ENCODE results near the gene MYOCOS. TPM values are rescaled to one million over a fixed set of nuclear protein-coding genes. Genes with fewer than 3 reads are reported as not detected.

The MYOCOS gene
- total and polyA plus RNA-seq, 12 donors, result 0.06 TPM; not detected in 11

DNA sequence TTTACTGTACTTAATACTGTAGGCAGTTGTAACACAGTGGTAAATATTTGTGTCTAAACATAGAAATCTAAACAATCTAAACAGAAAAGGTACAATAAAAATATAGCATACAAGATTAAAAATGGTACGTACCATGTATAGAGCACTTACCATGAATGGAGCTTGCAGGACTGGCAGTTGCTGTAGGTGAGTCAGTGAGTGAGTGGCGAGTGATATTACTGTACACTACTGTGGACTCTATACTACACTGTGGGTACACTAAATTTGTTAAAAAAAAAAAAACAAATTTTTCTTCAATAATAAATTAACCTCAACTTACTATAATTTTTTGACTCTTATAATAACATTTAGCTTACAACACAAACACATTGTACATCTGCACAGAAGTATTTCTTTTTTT, 39.5 kb upstream of the MYOCOS start:
- Histone ChIP-seq H3K4me3 (no peak overlapping the region), H3K27ac (no peak overlapping the region), H3K27me3 (no peaks in the 10 kb centered on the region), H3K9me3 (replicated peaks in 1 of 3) (no peaks in the 10 kb centered on the region), H3K4me1 (replicated peaks in 1 of 2) (no peaks in the 10 kb centered on the region), H3K36me3 (replicated peaks in 1 of 2) (peaks cover 0 to 88% of the 10 kb centered on the region in 2 donors)
- 89 to 100% (median 93%) methylated on average over 2 of the region's 2 CpGs for WGBS, 4 donors
- intact Hi-C loops (cut with DNase I), result loop anchor here in 1 of 2 donors (10.0 kb wide), 1 partner anchor 98 kb away; the partner anchor contains the start of gene PRRC2C
- TF ChIP-seq, protein P1, sequence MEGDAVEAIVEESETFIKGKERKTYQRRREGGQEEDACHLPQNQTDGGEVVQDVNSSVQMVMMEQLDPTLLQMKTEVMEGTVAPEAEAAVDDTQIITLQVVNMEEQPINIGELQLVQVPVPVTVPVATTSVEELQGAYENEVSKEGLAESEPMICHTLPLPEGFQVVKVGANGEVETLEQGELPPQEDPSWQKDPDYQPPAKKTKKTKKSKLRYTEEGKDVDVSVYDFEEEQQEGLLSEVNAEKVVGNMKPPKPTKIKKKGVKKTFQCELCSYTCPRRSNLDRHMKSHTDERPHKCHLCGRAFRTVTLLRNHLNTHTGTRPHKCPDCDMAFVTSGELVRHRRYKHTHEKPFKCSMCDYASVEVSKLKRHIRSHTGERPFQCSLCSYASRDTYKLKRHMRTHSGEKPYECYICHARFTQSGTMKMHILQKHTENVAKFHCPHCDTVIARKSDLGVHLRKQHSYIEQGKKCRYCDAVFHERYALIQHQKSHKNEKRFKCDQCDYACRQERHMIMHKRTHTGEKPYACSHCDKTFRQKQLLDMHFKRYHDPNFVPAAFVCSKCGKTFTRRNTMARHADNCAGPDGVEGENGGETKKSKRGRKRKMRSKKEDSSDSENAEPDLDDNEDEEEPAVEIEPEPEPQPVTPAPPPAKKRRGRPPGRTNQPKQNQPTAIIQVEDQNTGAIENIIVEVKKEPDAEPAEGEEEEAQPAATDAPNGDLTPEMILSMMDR (IDR thresholded peaks at IDR 0.05), result no peak
- no peak for TF ChIP-seq POLR2A (IDR thresholded peaks at IDR 0.05)
- DNase-seq, result no peak

DNA sequence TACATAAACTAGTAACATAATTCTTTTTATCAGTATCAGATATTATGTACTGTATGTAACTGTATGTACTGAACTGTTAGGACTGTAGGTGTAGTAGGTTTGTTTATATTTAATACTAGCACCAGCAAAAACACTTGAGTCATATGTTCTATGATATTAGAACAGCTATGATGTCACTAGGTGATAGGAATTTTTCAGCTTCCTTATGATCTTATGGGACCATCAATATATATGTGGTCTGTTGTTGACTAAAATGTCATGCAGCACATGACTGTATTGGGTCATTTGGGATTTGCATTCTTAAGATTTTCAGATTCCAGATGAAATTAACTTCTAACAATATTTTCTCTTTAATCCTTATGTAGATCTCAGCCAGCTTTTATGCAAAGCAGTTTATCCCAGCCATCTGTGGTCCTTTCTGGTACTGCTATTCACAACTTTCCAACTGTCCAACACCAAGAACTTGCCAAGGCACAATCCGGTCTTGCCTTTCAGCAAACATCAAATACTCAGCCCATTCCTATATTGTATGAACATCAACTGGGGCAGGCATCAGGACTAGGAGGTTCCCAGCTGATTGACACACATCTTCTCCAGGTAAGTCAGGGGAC, 38.3 kb upstream of the MYOCOS start:
- no peak for DNase-seq
- Histone ChIP-seq H3K27me3 (no peaks in the 10 kb centered on the region), H3K4me1 (replicated peaks in 1 of 2) (no peaks in the 10 kb centered on the region), H3K4me3 (no peak overlapping the region), H3K36me3 (replicated peaks in 1 of 2) (peaks cover 0 to 88% of the 10 kb centered on the region in 2 donors), H3K9me3 (replicated peaks in 1 of 3) (no peaks in the 10 kb centered on the region), H3K27ac (no peak overlapping the region)
- TF ChIP-seq POLR2A (IDR thresholded peaks at IDR 0.05), result no peak
- TF ChIP-seq, protein P1 (IDR thresholded peaks at IDR 0.05), result no peak
- WGBS, 4 donors, result 64 to 100% (median 87%) methylated on average over 1 of the region's 1 CpG
- intact Hi-C loops (cut with DNase I), result loop anchor here in 1 of 2 donors (10.0 kb wide), 1 partner anchor 99 kb away; the partner anchor contains the start of gene PRRC2C

DNA sequence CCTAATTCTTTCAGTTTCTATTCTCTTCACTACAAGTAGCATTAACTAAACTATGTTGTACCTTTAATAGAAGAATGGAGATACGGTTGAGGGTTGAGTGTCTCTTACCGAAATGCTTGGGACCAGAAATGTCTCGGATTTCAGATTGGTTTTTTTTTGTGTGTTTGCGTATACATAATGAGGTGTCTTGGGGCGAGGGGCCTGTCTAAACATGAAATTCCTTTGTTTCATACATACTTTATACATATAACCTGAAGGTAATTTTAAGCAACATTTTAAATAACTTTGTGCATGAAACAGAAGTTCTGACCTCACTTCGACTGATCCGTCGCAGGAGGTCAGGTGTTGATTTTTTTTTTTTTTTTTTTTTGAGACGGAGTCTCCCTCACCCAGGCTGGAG, 36.3 kb upstream of the MYOCOS start:
- intact Hi-C loops (cut with DNase I), result loop anchor here in 1 of 2 donors (10.0 kb wide), 1 partner anchor 101 kb away; the partner anchor contains the start of gene PRRC2C
- WGBS, 4 donors, result 93 to 97% (median 96%) methylated on average over 9 of the region's 9 CpGs

DNA sequence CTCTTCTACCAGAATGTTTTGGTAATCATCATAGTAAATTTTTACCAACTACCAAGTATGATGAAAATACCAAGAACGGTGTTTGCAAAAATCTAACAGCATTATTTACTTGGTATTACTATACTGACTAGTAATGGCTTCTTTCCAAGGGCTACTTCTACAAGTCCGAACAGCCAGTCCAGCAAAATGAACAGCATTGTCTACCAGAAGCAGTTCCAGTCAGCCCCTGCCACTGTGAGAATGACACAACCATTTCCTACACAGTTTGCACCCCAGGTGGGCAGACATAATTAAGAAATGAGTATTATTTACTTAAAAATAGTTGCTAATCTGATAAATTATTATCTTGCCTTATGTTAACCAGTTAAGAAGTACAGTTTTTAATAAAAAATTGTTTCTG, 33.8 kb upstream of the MYOCOS start:
- intact Hi-C loops (cut with DNase I), result loop anchor here in 1 of 2 donors (10.0 kb wide), 1 partner anchor 103 kb away; the partner anchor contains the start of gene PRRC2C
- no peak for DNase-seq
- H3K4me1 ChIP-seq (replicated peaks in 1 of 2), result peaks cover 0 to 7% of the 10 kb centered on the region in 2 donors
- no peaks in the 10 kb centered on the region for H3K27me3 ChIP-seq
- H3K36me3 ChIP-seq (replicated peaks in 1 of 2), result peaks cover 0 to 96% of the 10 kb centered on the region in 2 donors
- H3K4me3 ChIP-seq, result no peak overlapping the region
- WGBS, 4 donors, result 89 to 99% (median 95%) methylated on average over 2 of the region's 2 CpGs
- no peaks in the 10 kb centered on the region for H3K9me3 ChIP-seq (replicated peaks in 1 of 3)
- H3K27ac ChIP-seq, result no peak overlapping the region
- TF ChIP-seq, protein P1 (IDR thresholded peaks at IDR 0.05), result no peak
- no peak for TF ChIP-seq POLR2A (IDR thresholded peaks at IDR 0.05)

More for the DNA sequence above, 36.3 kb upstream of the MYOCOS start:
- H3K27ac ChIP-seq, result no peak overlapping the region
- H3K36me3 ChIP-seq (replicated peaks in 1 of 2), result peaks cover 0 to 88% of the 10 kb centered on the region in 2 donors
- no peak overlapping the region for H3K4me3 ChIP-seq
- no peak for TF ChIP-seq POLR2A (IDR thresholded peaks at IDR 0.05)
- TF ChIP-seq, protein P1 (IDR thresholded peaks at IDR 0.05), result no peak
- H3K27me3 ChIP-seq, result no peaks in the 10 kb centered on the region
- H3K4me1 ChIP-seq (replicated peaks in 1 of 2), result peaks cover 0 to 7% of the 10 kb centered on the region in 2 donors
- no peak for DNase-seq
- no peaks in the 10 kb centered on the region for H3K9me3 ChIP-seq (replicated peaks in 1 of 3)
